SK-N-SH treated with all-trans-retinoic acid at 6 μM for 48 hours (cell line): ENCODE measurements around the gene TGFBR2.

ENCODE experiments used
- ARNTL ChIP-seq: fragments of 450-650 bp; formaldehyde crosslinking; IDR thresholded peaks from 2 replicates; pipeline ENCODE4 v1.5.0; 2020; ENCODE audit warnings: low read depth, mild to moderate bottlenecking, moderate library complexity, borderline replicate concordance
- BACH2 ChIP-seq: fragments of 250-450 bp; sonication (Bioruptor Pico); IDR thresholded peaks from 2 replicates; pipeline ENCODE4 v1.9.0; 2021; ENCODE audit warnings: mild to moderate bottlenecking, borderline replicate concordance
- ZFP3 ChIP-seq: fragments of 250-450 bp; sonication (Bioruptor Pico); IDR thresholded peaks from 2 replicates; pipeline ENCODE4 v1.5.0; 2020; ENCODE audit warnings: mild to moderate bottlenecking, moderate library complexity
- ZFP30 ChIP-seq: fragments of 450-650 bp; formaldehyde crosslinking; IDR thresholded peaks from 2 replicates; pipeline ENCODE4 v1.5.0; 2022; ENCODE audit warnings: mild to moderate bottlenecking, moderate library complexity
- ZNF70 ChIP-seq: fragments of 450-650 bp; formaldehyde crosslinking; IDR thresholded peaks from 2 replicates; pipeline ENCODE4 v1.5.0; 2020; ENCODE audit warnings: mild to moderate bottlenecking, moderate library complexity
- TF ChIP-seq, protein P1 (sequence below): fragments of 250-450 bp; sonication (Bioruptor Pico); IDR thresholded peaks from 2 replicates; pipeline ENCODE4 v1.8.0; 2021; ENCODE audit warnings: low read depth, mild to moderate bottlenecking, moderate library complexity, borderline replicate concordance
- TF ChIP-seq, protein P2 (sequence below): fragments of 250-450 bp; sonication (Bioruptor Pico); IDR thresholded peaks from 2 replicates; pipeline ENCODE4 v1.5.0; 2020; ENCODE audit warnings: mild to moderate bottlenecking, moderate library complexity
- TF ChIP-seq, protein P3 (sequence below): fragments of 250-450 bp; sonication (Bioruptor Pico); IDR thresholded peaks from 2 replicates; pipeline ENCODE4 v1.5.1; 2020; ENCODE audit warnings: low read depth, mild to moderate bottlenecking, moderate library complexity
- TF ChIP-seq, protein P4 (sequence below): fragments of 250-450 bp; sonication (Bioruptor Pico); IDR thresholded peaks from 2 replicates; pipeline ENCODE4 v1.8.0; 2020; ENCODE audit warnings: mild to moderate bottlenecking, moderate library complexity, borderline replicate concordance

DNA sequence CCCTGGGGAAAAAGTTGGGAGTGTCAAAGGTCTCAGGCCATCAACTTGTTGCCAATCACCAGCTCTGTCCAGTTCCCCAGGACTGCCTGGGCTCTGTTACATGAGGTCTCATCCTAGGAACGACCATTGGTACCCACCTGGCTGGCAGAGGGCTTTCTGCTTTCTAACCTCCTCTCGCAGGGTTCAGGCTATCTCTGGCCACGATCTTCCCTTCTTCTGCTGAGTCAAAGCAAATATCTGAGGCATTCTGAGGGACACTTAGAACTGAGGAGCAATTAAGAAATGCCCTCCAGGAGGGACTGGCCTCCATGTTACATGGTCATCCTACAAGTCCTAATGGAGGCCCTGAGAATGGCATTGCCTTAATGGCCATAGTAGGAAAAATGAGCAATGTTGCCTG is 77.4 kb downstream of the TGFBR2 start:
- TF ChIP-seq ZFP30 (CRISPR knock-in tag) (no peak), BACH2 (CRISPR knock-in tag) (no peak), ZNF70 (CRISPR knock-in tag) (no peak), ZFP3 (no peak), ARNTL (no peak)
- TF ChIP-seq, protein P1, sequence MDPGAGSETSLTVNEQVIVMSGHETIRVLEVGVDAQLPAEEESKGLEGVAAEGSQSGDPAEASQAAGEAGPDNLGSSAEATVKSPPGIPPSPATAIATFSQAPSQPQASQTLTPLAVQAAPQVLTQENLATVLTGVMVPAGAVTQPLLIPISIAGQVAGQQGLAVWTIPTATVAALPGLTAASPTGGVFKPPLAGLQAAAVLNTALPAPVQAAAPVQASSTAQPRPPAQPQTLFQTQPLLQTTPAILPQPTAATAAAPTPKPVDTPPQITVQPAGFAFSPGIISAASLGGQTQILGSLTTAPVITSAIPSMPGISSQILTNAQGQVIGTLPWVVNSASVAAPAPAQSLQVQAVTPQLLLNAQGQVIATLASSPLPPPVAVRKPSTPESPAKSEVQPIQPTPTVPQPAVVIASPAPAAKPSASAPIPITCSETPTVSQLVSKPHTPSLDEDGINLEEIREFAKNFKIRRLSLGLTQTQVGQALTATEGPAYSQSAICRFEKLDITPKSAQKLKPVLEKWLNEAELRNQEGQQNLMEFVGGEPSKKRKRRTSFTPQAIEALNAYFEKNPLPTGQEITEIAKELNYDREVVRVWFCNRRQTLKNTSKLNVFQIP (CRISPR knock-in tag) = no peak
- TF ChIP-seq, protein P2, sequence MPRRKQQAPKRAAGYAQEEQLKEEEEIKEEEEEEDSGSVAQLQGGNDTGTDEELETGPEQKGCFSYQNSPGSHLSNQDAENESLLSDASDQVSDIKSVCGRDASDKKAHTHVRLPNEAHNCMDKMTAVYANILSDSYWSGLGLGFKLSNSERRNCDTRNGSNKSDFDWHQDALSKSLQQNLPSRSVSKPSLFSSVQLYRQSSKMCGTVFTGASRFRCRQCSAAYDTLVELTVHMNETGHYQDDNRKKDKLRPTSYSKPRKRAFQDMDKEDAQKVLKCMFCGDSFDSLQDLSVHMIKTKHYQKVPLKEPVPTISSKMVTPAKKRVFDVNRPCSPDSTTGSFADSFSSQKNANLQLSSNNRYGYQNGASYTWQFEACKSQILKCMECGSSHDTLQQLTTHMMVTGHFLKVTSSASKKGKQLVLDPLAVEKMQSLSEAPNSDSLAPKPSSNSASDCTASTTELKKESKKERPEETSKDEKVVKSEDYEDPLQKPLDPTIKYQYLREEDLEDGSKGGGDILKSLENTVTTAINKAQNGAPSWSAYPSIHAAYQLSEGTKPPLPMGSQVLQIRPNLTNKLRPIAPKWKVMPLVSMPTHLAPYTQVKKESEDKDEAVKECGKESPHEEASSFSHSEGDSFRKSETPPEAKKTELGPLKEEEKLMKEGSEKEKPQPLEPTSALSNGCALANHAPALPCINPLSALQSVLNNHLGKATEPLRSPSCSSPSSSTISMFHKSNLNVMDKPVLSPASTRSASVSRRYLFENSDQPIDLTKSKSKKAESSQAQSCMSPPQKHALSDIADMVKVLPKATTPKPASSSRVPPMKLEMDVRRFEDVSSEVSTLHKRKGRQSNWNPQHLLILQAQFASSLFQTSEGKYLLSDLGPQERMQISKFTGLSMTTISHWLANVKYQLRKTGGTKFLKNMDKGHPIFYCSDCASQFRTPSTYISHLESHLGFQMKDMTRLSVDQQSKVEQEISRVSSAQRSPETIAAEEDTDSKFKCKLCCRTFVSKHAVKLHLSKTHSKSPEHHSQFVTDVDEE (CRISPR knock-in tag) = no peak
- TF ChIP-seq, protein P3, sequence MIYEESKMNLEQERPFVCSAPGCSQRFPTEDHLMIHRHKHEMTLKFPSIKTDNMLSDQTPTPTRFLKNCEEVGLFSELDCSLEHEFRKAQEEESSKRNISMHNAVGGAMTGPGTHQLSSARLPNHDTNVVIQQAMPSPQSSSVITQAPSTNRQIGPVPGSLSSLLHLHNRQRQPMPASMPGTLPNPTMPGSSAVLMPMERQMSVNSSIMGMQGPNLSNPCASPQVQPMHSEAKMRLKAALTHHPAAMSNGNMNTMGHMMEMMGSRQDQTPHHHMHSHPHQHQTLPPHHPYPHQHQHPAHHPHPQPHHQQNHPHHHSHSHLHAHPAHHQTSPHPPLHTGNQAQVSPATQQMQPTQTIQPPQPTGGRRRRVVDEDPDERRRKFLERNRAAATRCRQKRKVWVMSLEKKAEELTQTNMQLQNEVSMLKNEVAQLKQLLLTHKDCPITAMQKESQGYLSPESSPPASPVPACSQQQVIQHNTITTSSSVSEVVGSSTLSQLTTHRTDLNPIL (CRISPR knock-in tag) = no peak
- TF ChIP-seq, protein P4, sequence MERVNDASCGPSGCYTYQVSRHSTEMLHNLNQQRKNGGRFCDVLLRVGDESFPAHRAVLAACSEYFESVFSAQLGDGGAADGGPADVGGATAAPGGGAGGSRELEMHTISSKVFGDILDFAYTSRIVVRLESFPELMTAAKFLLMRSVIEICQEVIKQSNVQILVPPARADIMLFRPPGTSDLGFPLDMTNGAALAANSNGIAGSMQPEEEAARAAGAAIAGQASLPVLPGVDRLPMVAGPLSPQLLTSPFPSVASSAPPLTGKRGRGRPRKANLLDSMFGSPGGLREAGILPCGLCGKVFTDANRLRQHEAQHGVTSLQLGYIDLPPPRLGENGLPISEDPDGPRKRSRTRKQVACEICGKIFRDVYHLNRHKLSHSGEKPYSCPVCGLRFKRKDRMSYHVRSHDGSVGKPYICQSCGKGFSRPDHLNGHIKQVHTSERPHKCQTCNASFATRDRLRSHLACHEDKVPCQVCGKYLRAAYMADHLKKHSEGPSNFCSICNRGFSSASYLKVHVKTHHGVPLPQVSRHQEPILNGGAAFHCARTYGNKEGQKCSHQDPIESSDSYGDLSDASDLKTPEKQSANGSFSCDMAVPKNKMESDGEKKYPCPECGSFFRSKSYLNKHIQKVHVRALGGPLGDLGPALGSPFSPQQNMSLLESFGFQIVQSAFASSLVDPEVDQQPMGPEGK (CRISPR knock-in tag) = no peak
